PC-9 (cell line): ENCODE measurements around the gene SOX18. TPM values are rescaled to one million over a fixed set of nuclear protein-coding genes. Genes with fewer than 3 reads are reported as not detected.
"Not testable (repeated sequence)": the region's sequence is repeated elsewhere in the genome, so short reads cannot be mapped to it uniquely, and the experiment has no call there.

Experiments used
- BruUV-seq: library from RNA; stranded (reverse); fragments of 400-500 nt; replicated peaks from 2 replicates; lab custom pipeline; 2021; lab: Mats Ljungman, UMichigan
- CTCF ChIA-PET: fragments of 300-600 bp; sonication (Branson Sonifier 250); formaldehyde crosslinking; loops from one replicate; lab custom pipeline; 2022; ENCODE audit warnings: antibody characterized with exemption; lab: Charles Lee
- POLR2A ChIA-PET: fragments of 300-600 bp; sonication (Branson Sonifier 250); formaldehyde crosslinking; loops from one replicate; lab custom pipeline; 2022; ENCODE audit warnings: antibody characterized with exemption; ENCODE audit not compliant: unreplicated experiment; lab: Charles Lee
- DNase-seq, 2 experiments: peaks; one replicate each; pipeline versions ENCODE4 v3.0.0 to v3.0.0-alpha.2; 2015 to 2022; ENCODE audit warnings: mixed read lengths in 1 of 2
- H2AFZ ChIP-seq: fragments of 200-600 bp; sonication (generic); 2 replicates; pipeline ENCODE4 v1.8.1; 2017; ENCODE audit warnings: antibody characterized with exemption
- H3F3A ChIP-seq: fragments of 200-600 bp; sonication (generic); 2 replicates; pipeline ENCODE4 v1.8.1; 2017; ENCODE audit warnings: antibody characterized with exemption, mild to moderate bottlenecking, low read depth; ENCODE audit not compliant: insufficient read depth
- H3K27ac ChIP-seq: fragments of 200-600 bp; sonication (generic); 2 replicates; pipeline ENCODE4 v1.6.1; 2016; ENCODE audit warnings: mixed run types
- H3K27me3 ChIP-seq: fragments of 200-600 bp; sonication (generic); 2 replicates; pipeline ENCODE4 v1.6.1; 2016; ENCODE audit warnings: low read depth, mixed run types; ENCODE audit not compliant: insufficient read depth
- H3K36me3 ChIP-seq: fragments of 200-600 bp; sonication (generic); 2 replicates; pipeline ENCODE4 v1.6.1; 2016; ENCODE audit warnings: low read depth, mixed run types
- H3K4me1 ChIP-seq: fragments of 200-600 bp; sonication (generic); replicated peaks from 2 replicates; pipeline ENCODE4 v1.6.1; 2016; ENCODE audit warnings: mixed run types; ENCODE audit not compliant: insufficient read depth
- H3K4me2 ChIP-seq: fragments of 200-600 bp; sonication (generic); 2 replicates; pipeline ENCODE4 v1.6.1; 2017; ENCODE audit warnings: mixed run types
- H3K4me3 ChIP-seq: fragments of 200-600 bp; sonication (generic); 2 replicates; pipeline ENCODE4 v1.6.1; 2016; ENCODE audit warnings: mixed run types
- H3K79me2 ChIP-seq: fragments of 200-600 bp; sonication (generic); 2 replicates; pipeline ENCODE4 v1.6.1; 2017; ENCODE audit warnings: low read depth, mixed run types
- H3K9me2 ChIP-seq: fragments of 200-600 bp; sonication (generic); 2 replicates; pipeline ENCODE4 v1.8.1; 2017; ENCODE audit warnings: mild to moderate bottlenecking; ENCODE audit not compliant: insufficient read depth
- H3K9me3 ChIP-seq: fragments of 200-600 bp; sonication (generic); 2 replicates; pipeline ENCODE4 v1.8.1; 2016; ENCODE audit warnings: low read depth; ENCODE audit not compliant: insufficient read depth
- H4K20me1 ChIP-seq: fragments of 200-600 bp; sonication (generic); 2 replicates; pipeline ENCODE4 v1.8.1; 2017; ENCODE audit not compliant: insufficient read depth
- CTCF ChIP-seq: fragments of 200-600 bp; sonication (generic); conservative IDR thresholded peaks from 2 replicates; pipeline ENCODE4 v1.6.1; 2017; ENCODE audit warnings: mixed run types, antibody characterized with exemption, mild to moderate bottlenecking, moderate library complexity
- EZH2 ChIP-seq: fragments of 200-600 bp; sonication (generic); IDR thresholded peaks from 2 replicates; pipeline ENCODE4 v1.8.0; 2017; ENCODE audit warnings: antibody characterized with exemption, low read depth
- intact Hi-C: fragments of 100-400 bp; cut with micrococcal nuclease; formaldehyde crosslinking; loops from one replicate; pipeline ENCODE4 v1.10.0; 2022; ENCODE audit not compliant: unreplicated experiment
- total RNA-seq: library from RNA; stranded (reverse); gene quantifications from 2 replicates; pipeline ENCODE4 v1.2.3, GENCODE V29; 2021

Gene SOX18
- total RNA-seq, 1 experiment from 2014 or later: not detected

- H3K36me3 ChIP-seq: no peaks in the 10 kb centered on the region
- ChIA-PET CTCF (no interaction called here), POLR2A (no interaction called here)
- no peaks in the 10 kb centered on the region for H3K9me2 ChIP-seq
- H2AFZ ChIP-seq: no peak overlapping the region
- H3K4me1 ChIP-seq: no peaks in the 10 kb centered on the region
- DNase-seq: no peak
- no peaks in the 10 kb centered on the region for H3K9me3 ChIP-seq
- no peak overlapping the region for H3K4me2 ChIP-seq
- no peak for TF ChIP-seq EZH2
- TF ChIP-seq CTCF: no peak
- H4K20me1 ChIP-seq: no peaks in the 10 kb centered on the region; the same call in 1 of the 2 replicates
- no peak overlapping the region for H3K27ac ChIP-seq
- no peaks in the 10 kb centered on the region for H3K79me2 ChIP-seq
- BruUV-seq: no TSS peak
- H3K4me3 ChIP-seq: no peak overlapping the region
- H3K27me3 ChIP-seq: peaks cover 23% of the 10 kb centered on the region
- H3F3A ChIP-seq: no peaks in the 10 kb centered on the region
- intact Hi-C loops: no loop called here
These were observed 41.9 kb upstream of the SOX18 start for GRCh38 chr20:64091340-64091739.

GRCh38 chr20:64090165-64090564, 40.7 kb upstream of the SOX18 start:
- H3K4me1 ChIP-seq: no peaks in the 10 kb centered on the region
- no peak for DNase-seq
- H3K36me3 ChIP-seq: no peaks in the 10 kb centered on the region
- POLR2A ChIA-PET: no interaction called here
- no peak overlapping the region for H3K27ac ChIP-seq
- H3K4me3 ChIP-seq: no peak overlapping the region
- H3K27me3 ChIP-seq: peaks cover 30% of the 10 kb centered on the region
- H3K9me3 ChIP-seq: no peaks in the 10 kb centered on the region
- H2AFZ ChIP-seq: no peak overlapping the region
- BruUV-seq: no TSS peak
- TF ChIP-seq CTCF: no peak
- TF ChIP-seq EZH2: no peak
- CTCF ChIA-PET: no interaction called here
- H4K20me1 ChIP-seq: no peaks in the 10 kb centered on the region; the same call in none of the 2 replicates
- no peaks in the 10 kb centered on the region for H3K79me2 ChIP-seq
- H3K9me2 ChIP-seq: no peaks in the 10 kb centered on the region
- H3F3A ChIP-seq: no peaks in the 10 kb centered on the region; the same call in 1 of the 2 replicates
- intact Hi-C loops: no loop called here
- no peak overlapping the region for H3K4me2 ChIP-seq

- POLR2A ChIA-PET, H3K79me2 ChIP-seq, H2AFZ ChIP-seq, H3K9me2 ChIP-seq, H4K20me1 ChIP-seq, H3K36me3 ChIP-seq, DNase-seq, H3K9me3 ChIP-seq, CTCF ChIA-PET, BruUV-seq, H3K4me3 ChIP-seq, H3K4me2 ChIP-seq, H3K27ac ChIP-seq, H3K4me1 ChIP-seq, intact Hi-C loops, H3F3A ChIP-seq: not testable (repeated sequence)
- H3K27me3 ChIP-seq: peaks cover 43% of the 10 kb centered on the region
These were observed 39.1 kb upstream of the SOX18 start for GRCh38 chr20:64088586-64088985.

GRCh38 chr20:64087226-64087825, 37.9 kb upstream of the SOX18 start:
- DNase-seq, H3K27ac ChIP-seq, H3K79me2 ChIP-seq, H3K4me2 ChIP-seq, H3K4me1 ChIP-seq, H3F3A ChIP-seq, H3K36me3 ChIP-seq, BruUV-seq, H2AFZ ChIP-seq, H3K9me2 ChIP-seq, H3K9me3 ChIP-seq, CTCF ChIA-PET, H4K20me1 ChIP-seq, POLR2A ChIA-PET, intact Hi-C loops, H3K4me3 ChIP-seq: not testable (repeated sequence)
- H3K27me3 ChIP-seq: peaks cover 51% of the 10 kb centered on the region
